ENCODE data around the gene TNS1. TPM values are rescaled to one million over a fixed set of nuclear protein-coding genes. Genes with fewer than 3 reads are reported as not detected.

TNS1 gene
- total and polyA plus RNA-seq, 9 of the 15 experiments (the other 6 are each of a cell fraction or from before 2014, with no cell fraction given), result 0.13 to 2.7 (median 0.77) TPM

- no peaks in the 10 kb centered on the region for H3K27me3 ChIP-seq (ENCODE audit: control insufficient read depth in 2 of 2, insufficient read depth in 2 of 2, low read length in 2 of 2)
- in situ Hi-C loops (cut with MboI) (no loop called here), intact Hi-C loops (cut with micrococcal nuclease) (no loop called here)
- peak; percentile 27 to 34 (median 32) for DNase-seq (ENCODE audit: extremely low read depth in 1 of 4, low spot score in 3 of 4)
- no peak overlapping the region; the same call in 2 of the 3 replicates for H3K27ac ChIP-seq (ENCODE audit: extremely low read depth, low read depth, low read length)
- H3K36me3 ChIP-seq (ENCODE audit: control insufficient read depth, insufficient read depth, low read length), result no peaks in the 10 kb centered on the region
- no peaks in the 10 kb centered on the region for H4K20me1 ChIP-seq (replicated peaks; ENCODE audit: control insufficient read depth, insufficient read depth, low read length)
- 15% methylated on average over 6 of the region's 8 CpGs for WGBS (ENCODE audit: insufficient coverage, low coverage, missing lambda C conversion rate)
- ChIA-PET POLR2A (no interaction called here), CTCF (ENCODE audit: low intra/inter-chr PET ratio) (interaction anchor here (0.7 kb wide), 1 partner anchor 25 kb away, joined by 3 read pairs; no protein-coding TSS in a partner anchor)
- H3K79me2 ChIP-seq (ENCODE audit: control insufficient read depth, insufficient read depth, low read length), result no peaks in the 10 kb centered on the region
- no TSS peak for BruUV-seq (replicated peaks)
- peaks cover 14 to 21% of the 10 kb centered on the region in 2 experiments; a peak in 4 of 5 replicates for H3K4me1 ChIP-seq (replicated peaks in 1 of 2; ENCODE audit: control insufficient read depth in 2 of 2, insufficient read depth in 2 of 2, low read length in 2 of 2)
- peak overlapping the region; percentile 42; the same call in 1 of the 2 replicates for H2AFZ ChIP-seq (ENCODE audit: low read depth, low read length)
- no peak overlapping the region for H3K9ac ChIP-seq (ENCODE audit: insufficient read depth in 1 of 2, low read depth in 2 of 2, low read length in 2 of 2)
- H3K9me1 ChIP-seq (ENCODE audit: control insufficient read depth, insufficient read depth, low read length), result no peaks in the 10 kb centered on the region
- H3K4me2 ChIP-seq (ENCODE audit: insufficient read depth, low read length), result no peak overlapping the region
- peak; percentile 75 for ATAC-seq
- H3K9me3 ChIP-seq (replicated peaks; ENCODE audit: control insufficient read depth, insufficient read depth, low read depth, low read length), result no peaks in the 10 kb centered on the region
- FAIRE-seq, result peak; percentile 71
- H3K4me3 ChIP-seq, result no peak overlapping the region
- peak; percentile 90 for TF ChIP-seq ZNF316 (IDR thresholded peaks at IDR 0.05)
- no peak for TF ChIP-seq HMG20B (CRISPR knock-in tag; IDR thresholded peaks at IDR 0.05)
- TF ChIP-seq FOSL1 (tag; conservative IDR thresholded peaks at IDR 0.05), result no peak
- TF ChIP-seq JUND (IDR thresholded peaks at IDR 0.05; ENCODE audit: borderline replicate concordance, low read depth, low read length), result peak; percentile 28; the same call in 1 of the 2 replicates
- peak; percentile 61; the same call in 2 of the 3 replicates for TF ChIP-seq JUND (tag; IDR thresholded peaks at IDR 0.05; ENCODE audit: borderline replicate concordance, low read depth, low read length)
- no peak for TF ChIP-seq ZNF133 (CRISPR knock-in tag; IDR thresholded peaks at IDR 0.05)
- TF ChIP-seq VEZF1 (CRISPR knock-in tag; IDR thresholded peaks at IDR 0.05), result no peak
- no peak for TF ChIP-seq ZNF668 (CRISPR knock-in tag; IDR thresholded peaks at IDR 0.05)
- TF ChIP-seq, protein P1, sequence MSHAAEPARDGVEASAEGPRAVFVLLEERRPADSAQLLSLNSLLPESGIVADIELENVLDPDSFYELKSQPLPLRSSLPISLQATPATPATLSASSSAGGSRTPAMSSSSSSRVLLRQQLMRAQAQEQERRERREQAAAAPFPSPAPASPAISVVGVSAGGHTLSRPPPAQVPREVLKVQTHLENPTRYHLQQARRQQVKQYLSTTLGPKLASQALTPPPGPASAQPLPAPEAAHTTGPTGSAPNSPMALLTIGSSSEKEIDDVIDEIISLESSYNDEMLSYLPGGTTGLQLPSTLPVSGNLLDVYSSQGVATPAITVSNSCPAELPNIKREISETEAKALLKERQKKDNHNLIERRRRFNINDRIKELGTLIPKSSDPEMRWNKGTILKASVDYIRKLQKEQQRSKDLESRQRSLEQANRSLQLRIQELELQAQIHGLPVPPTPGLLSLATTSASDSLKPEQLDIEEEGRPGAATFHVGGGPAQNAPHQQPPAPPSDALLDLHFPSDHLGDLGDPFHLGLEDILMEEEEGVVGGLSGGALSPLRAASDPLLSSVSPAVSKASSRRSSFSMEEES (CRISPR knock-in tag; IDR thresholded peaks at IDR 0.05), result no peak
- peak; percentile 55 for TF ChIP-seq NFE2L1 (tag; IDR thresholded peaks at IDR 0.05; ENCODE audit: borderline replicate concordance, low read depth)
- TF ChIP-seq SNIP1 (IDR thresholded peaks at IDR 0.05; ENCODE audit: low read depth), result no peak
- no peak for TF ChIP-seq MTA2 (IDR thresholded peaks at IDR 0.05; ENCODE audit: low read depth)
- TF ChIP-seq MAFK (IDR thresholded peaks at IDR 0.05; ENCODE audit: low read length), result peak; percentile 63; the same call in 1 of the 2 replicates
- TF ChIP-seq GABPA (tag; conservative IDR thresholded peaks at IDR 0.05; ENCODE audit: low read depth), result no peak
These were observed 205.1 kb downstream of the TNS1 start for GRCh38 chr2:217797661-217798069.

Measured in K562 (cell line).